Measurements from ENCODE around the gene ASPRV1. TPM values are rescaled to one million over a fixed set of nuclear protein-coding genes. Genes with fewer than 3 reads are reported as not detected.

The ASPRV1 gene
- total RNA-seq, 2 donors from 2014 or later: 2.6 to 10.3 TPM

GRCh38 chr2:69958480-69958879, 3.0 kb downstream of the ASPRV1 start:
- no peaks in the 10 kb centered on the region for H3K36me3 ChIP-seq
- H3K27me3 ChIP-seq (replicated peaks; ENCODE audit: insufficient read depth): no peaks in the 10 kb centered on the region
- H3K27ac ChIP-seq: no peak overlapping the region
- DNase-seq (ENCODE audit: low spot score): no peak
- no peak for TF ChIP-seq POLR2AphosphoS5 (IDR thresholded peaks at IDR 0.05)
- TF ChIP-seq CTCF (IDR thresholded peaks at IDR 0.05): no peak
- TF ChIP-seq POLR2A (IDR thresholded peaks at IDR 0.05): no peak
- intact Hi-C loops (cut with DNase I): no loop called here
- H3K4me1 ChIP-seq (replicated peaks): no peaks in the 10 kb centered on the region
- no peaks in the 10 kb centered on the region for H3K9me3 ChIP-seq
- 68% methylated on average over 6 of the region's 6 CpGs for WGBS
- no peak overlapping the region for H3K4me3 ChIP-seq

- Histone ChIP-seq H3K4me1 (replicated peaks) (no peaks in the 10 kb centered on the region), H3K27me3 (replicated peaks; ENCODE audit: insufficient read depth) (no peaks in the 10 kb centered on the region), H3K36me3 (no peaks in the 10 kb centered on the region), H3K4me3 (no peak overlapping the region), H3K27ac (no peak overlapping the region), H3K9me3 (no peaks in the 10 kb centered on the region)
- 64% methylated on average over 8 of the region's 8 CpGs for WGBS
- TF ChIP-seq POLR2A (IDR thresholded peaks at IDR 0.05) (no peak), POLR2AphosphoS5 (IDR thresholded peaks at IDR 0.05) (no peak), CTCF (IDR thresholded peaks at IDR 0.05) (no peak)
- no peak for DNase-seq (ENCODE audit: low spot score)
- intact Hi-C loops (cut with DNase I): no loop called here
Measured at GRCh38 chr2:69957965-69958364, 3.5 kb downstream of the ASPRV1 start.

- intact Hi-C loops (cut with DNase I): no loop called here
- Histone ChIP-seq H3K36me3 (no peaks in the 10 kb centered on the region), H3K27me3 (replicated peaks; ENCODE audit: insufficient read depth) (no peaks in the 10 kb centered on the region), H3K4me1 (replicated peaks) (no peaks in the 10 kb centered on the region), H3K27ac (no peak overlapping the region), H3K9me3 (no peaks in the 10 kb centered on the region), H3K4me3 (no peak overlapping the region)
- WGBS: 86% methylated on average over 6 of the region's 6 CpGs
- TF ChIP-seq CTCF (IDR thresholded peaks at IDR 0.05) (no peak), POLR2AphosphoS5 (IDR thresholded peaks at IDR 0.05) (no peak), POLR2A (IDR thresholded peaks at IDR 0.05) (no peak)
- DNase-seq (ENCODE audit: low spot score): no peak
Measured at GRCh38 chr2:69956475-69956979, 4.9 kb downstream of the ASPRV1 start.

GRCh38 chr2:69955029-69955428, 6.4 kb downstream of the ASPRV1 start:
- no peaks in the 10 kb centered on the region for H3K4me1 ChIP-seq (replicated peaks)
- no peak overlapping the region for H3K4me3 ChIP-seq
- no peaks in the 10 kb centered on the region for H3K27me3 ChIP-seq (replicated peaks; ENCODE audit: insufficient read depth)
- H3K36me3 ChIP-seq: no peaks in the 10 kb centered on the region
- no peak overlapping the region for H3K27ac ChIP-seq
- H3K9me3 ChIP-seq: no peaks in the 10 kb centered on the region
- TF ChIP-seq CTCF (IDR thresholded peaks at IDR 0.05) (no peak), POLR2AphosphoS5 (IDR thresholded peaks at IDR 0.05) (no peak), POLR2A (IDR thresholded peaks at IDR 0.05) (no peak)
- intact Hi-C loops (cut with DNase I): no loop called here
- DNase-seq (ENCODE audit: low spot score): no peak
- 87% methylated on average over 11 of the region's 11 CpGs for WGBS

- DNase-seq (ENCODE audit: low spot score): no peak
- intact Hi-C loops (cut with DNase I): no loop called here
- Histone ChIP-seq H3K4me1 (replicated peaks) (no peaks in the 10 kb centered on the region), H3K27me3 (replicated peaks; ENCODE audit: insufficient read depth) (no peaks in the 10 kb centered on the region), H3K9me3 (no peaks in the 10 kb centered on the region), H3K4me3 (no peak overlapping the region), H3K27ac (no peak overlapping the region), H3K36me3 (no peaks in the 10 kb centered on the region)
- 100% methylated on average over 1 of the region's 1 CpG for WGBS
- no peak for TF ChIP-seq POLR2A (IDR thresholded peaks at IDR 0.05)
- TF ChIP-seq CTCF (IDR thresholded peaks at IDR 0.05): no peak
- no peak for TF ChIP-seq POLR2AphosphoS5 (IDR thresholded peaks at IDR 0.05)
Measured at GRCh38 chr2:69954084-69954483, 7.3 kb downstream of the ASPRV1 start.
